HG03103 (cell line): ENCODE data around the gene FANK1.
"Not testable (repeated sequence)": the region's sequence is repeated elsewhere in the genome, so short reads cannot be mapped to it uniquely, and the experiment has no call there.

ENCODE experiments used
- ATAC-seq: cut with Tn5 transposase; IDR thresholded peaks from one replicate; pipeline ENCODE4 v1.9.1; 2021; ENCODE audit warnings: low read depth; ENCODE audit not compliant: unreplicated experiment

The FANK1 gene

GRCh38 chr10:126016156-126016805 lies 119.9 kb downstream of the FANK1 start:
- no peak for ATAC-seq

GRCh38 chr10:126016882-126017281 lies 120.5 kb downstream of the FANK1 start:
- no peak for ATAC-seq

DNA sequence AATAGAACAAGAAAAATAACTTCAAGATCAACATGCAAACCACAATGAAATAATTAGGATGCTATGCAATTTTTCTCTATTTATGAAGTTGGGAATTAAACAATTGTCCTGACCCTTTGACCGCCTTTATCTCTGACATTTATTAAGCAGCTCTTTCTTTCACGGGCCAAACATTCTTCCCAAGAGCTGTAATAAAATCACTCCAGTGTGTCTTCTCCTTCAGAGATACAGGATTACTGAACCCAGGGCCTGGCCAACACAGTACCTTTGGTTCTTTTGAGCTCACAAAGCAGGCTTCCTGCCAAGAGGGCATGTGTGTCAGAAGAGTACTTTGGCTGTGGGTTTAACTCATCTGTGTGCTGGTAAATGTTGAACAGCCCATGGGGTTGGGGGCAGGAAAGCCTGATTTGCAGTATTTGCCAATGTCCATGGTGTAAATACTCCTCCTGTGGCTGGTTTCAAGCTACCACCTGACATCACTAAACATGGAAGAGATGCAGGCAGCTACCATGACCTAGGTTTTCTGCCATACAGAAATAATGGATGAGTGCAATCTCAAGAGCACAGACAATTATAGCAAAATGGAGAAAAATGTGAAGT lies 121.7 kb downstream of the FANK1 start:
- ATAC-seq = no peak

- no peak for ATAC-seq
Observed at GRCh38 chr10:126021833-126022500, 125.6 kb downstream of the FANK1 start.

- ATAC-seq = no peak
Observed at GRCh38 chr10:126022841-126023240, 126.5 kb downstream of the FANK1 start.

DNA sequence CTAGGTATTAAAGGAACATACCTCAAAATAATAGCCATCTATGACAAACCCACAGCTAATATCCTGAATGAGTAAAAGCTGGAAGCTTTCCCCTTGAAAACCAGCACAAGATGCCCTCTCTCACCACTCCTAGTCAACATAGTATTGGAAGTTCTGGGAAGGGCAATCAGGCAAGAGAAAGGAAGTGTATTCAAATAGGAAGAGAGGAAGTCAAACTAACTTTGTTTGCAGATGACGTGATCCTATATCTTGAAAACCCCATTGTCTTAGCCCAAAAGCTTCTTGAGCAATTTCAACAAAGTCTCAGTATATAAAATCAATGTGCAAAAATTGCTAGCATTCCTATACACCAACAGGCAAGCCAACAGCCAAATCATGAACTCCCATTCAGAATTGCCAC lies 131.3 kb downstream of the FANK1 start:
- ATAC-seq = no peak

DNA sequence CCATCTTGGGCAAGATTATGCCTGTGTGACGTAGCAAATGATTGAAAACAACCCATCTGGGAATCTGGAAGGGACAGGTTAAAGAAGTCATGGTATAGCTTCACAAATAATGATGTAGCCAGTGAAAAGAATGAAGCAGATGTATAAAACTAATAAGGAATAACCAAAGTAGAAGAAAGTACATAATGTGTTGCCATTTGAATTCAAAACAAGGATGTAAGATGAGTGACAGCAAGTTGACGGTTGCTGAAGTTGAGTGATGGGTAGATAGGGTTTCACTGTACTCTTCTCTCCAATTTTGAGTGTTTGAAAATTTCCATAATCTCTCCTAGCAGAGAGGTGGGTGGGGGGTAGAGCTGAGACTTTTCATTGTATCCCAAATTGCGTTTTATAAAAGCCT lies 133.6 kb downstream of the FANK1 start:
- no peak for ATAC-seq

- ATAC-seq = no peak
Observed at GRCh38 chr10:126034586-126034985, 138.2 kb downstream of the FANK1 start.

DNA sequence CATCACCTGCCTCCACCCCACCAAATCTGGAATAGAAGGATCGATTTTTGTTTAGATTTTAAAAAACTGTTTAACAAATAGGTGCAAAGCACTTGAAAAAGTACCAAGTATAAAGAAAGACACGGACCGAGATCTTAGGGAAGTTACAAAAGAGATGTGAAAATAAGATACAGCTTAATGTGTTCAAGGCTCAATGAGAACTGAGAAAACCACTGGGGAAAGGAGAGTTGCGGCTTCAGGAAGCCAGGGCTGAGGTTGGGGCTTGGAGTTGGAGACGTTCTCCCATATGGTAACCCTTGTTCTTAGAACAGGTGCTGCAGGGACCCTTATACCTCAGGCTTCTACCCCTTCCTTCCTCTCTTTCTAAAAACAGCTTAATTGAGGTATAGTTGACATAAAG lies 140.2 kb downstream of the FANK1 start:
- ATAC-seq = peak; percentile 49

GRCh38 chr10:126037946-126038345 lies 141.6 kb downstream of the FANK1 start:
- no peak for ATAC-seq

DNA sequence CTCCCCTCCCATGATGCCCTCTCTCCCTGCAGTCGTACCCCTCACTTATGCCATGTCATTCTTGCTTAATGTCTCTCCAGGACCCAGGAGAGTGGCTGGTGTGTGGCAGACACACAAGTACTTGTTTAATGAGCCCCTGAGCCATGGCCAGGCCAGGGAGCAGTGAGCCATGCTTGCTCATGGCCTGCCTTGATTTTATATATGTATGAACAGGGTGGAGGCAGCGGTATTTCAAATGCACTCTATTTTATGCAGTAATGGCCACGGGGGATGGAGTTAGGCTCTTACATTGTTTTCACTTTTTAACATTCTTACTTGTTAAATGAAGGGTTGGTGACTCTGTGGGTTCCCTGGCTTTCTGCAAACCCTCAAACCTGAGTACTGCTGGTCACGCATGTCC lies 144.8 kb downstream of the FANK1 start:
- ATAC-seq = no peak

GRCh38 chr10:126041804-126042231 lies 145.5 kb downstream of the FANK1 start:
- ATAC-seq = peak; percentile 99

DNA sequence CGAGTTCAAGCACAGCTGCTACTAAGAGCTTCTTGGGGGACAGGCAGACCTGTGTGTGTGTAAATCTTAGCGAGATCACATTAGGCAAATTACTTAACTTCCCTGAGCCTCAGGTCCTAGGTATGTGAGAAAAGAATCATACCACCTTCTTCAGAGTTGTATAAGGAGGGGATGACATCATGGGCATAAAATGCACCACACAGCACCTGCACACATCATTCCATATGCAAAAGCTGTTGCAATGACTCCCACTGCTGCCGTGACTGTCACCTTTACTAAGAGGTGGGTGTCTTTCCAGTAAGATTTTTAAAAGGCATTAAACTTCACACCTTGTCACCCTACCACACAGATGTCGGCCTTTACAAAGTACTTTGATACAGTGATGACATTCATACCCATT lies 146.0 kb downstream of the FANK1 start:
- ATAC-seq = no peak

- ATAC-seq = no peak
Observed at GRCh38 chr10:126042906-126043305, 146.5 kb downstream of the FANK1 start.

DNA sequence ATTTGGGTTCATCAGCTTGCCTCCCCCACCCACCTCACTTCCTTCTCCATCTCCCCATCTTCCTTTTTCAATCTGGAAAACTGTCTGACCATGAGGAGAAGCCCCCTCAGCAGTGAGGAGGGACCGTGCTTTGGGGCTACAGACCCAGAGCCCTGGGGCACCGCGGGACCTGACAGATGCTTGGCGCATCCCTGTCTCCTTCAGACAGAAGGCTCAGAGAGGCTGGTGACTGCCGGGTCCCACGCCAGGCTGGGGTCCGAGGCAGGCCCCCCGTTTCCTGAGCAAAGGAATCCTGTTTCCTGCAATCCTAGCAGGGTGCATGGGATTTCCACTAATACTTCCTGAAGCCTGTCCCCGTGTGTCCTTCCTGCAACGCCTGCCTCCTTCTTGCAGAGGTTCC lies 147.0 kb downstream of the FANK1 start:
- ATAC-seq = no peak

- ATAC-seq = no peak
Observed at GRCh38 chr10:126045861-126046260, 149.5 kb downstream of the FANK1 start.

GRCh38 chr10:126046831-126047230 lies 150.5 kb downstream of the FANK1 start:
- ATAC-seq = no peak

- not testable (repeated sequence) for ATAC-seq
Observed at GRCh38 chr10:126047749-126048148, 151.4 kb downstream of the FANK1 start.

- no peak for ATAC-seq
Observed at GRCh38 chr10:126049759-126050700, 153.7 kb downstream of the FANK1 start.

DNA sequence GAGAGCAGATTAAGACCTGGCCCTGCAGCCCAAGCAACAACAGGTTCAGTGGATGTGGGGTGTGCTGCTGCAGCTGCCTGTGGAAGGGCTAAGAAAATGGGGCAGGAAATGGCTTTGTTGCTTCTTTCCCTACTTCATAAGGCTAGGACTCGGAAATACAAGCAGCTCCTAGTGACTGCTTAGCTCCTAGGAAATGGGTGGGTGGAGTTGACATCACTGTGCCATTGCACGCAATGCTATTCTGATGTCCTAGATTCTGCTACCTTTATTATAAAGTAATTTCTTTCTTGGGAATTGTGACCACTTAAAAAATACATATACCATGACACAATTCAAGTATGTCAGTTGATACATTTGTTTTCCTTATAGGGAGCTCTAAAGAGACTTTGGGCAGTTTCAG lies 155.8 kb downstream of the FANK1 start:
- ATAC-seq = no peak

DNA sequence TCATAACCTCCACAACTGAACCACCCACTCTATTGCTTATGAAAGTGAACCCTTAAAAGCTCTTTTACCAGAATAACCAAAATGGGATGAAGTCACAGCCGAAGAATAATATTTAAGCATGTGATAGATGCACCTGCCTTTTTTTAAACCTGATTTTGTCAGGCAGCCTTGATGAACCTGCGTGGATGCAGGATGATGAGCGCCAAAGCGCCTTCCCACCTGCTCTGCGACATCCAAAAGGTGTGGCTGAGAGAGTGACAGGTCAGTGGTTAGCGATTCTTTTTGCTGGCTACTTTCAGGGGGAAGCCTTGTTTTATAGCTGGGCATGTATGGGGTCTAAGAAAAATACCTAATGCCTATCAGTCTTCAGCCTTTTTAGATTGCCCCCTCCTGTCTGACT lies 157.8 kb downstream of the FANK1 start:
- ATAC-seq = no peak
